ENCODE measurements around the gene ZBTB48.
A peak's percentile ranks its signal among the peaks of the same experiment; 100 is the strongest.

Gene ZBTB48

GRCh38 chr1:6622396-6623152, 42.8 kb downstream of the ZBTB48 start:
- DNase-seq (ENCODE audit: low read depth), result no peak
- no peak overlapping the region for H3K4me3 ChIP-seq (replicated peaks; ENCODE audit: low read depth, low read length)
- no peak for TF ChIP-seq CTCF (IDR thresholded peaks at IDR 0.05; ENCODE audit: low read length, missing control alignments)

- no peak overlapping the region for H3K4me3 ChIP-seq (replicated peaks; ENCODE audit: low read depth, low read length)
- DNase-seq (ENCODE audit: low read depth), result no peak
- TF ChIP-seq CTCF (IDR thresholded peaks at IDR 0.05; ENCODE audit: low read length, missing control alignments), result no peak
Observed at GRCh38 chr1:6623269-6623965, 43.6 kb downstream of the ZBTB48 start.

- no peak for TF ChIP-seq CTCF (IDR thresholded peaks at IDR 0.05; ENCODE audit: low read length, missing control alignments)
- peak; percentile 86 for DNase-seq (ENCODE audit: low read depth)
- H3K4me3 ChIP-seq (replicated peaks; ENCODE audit: low read depth, low read length), result peak within 1 kb of the TSS; percentile 71
Observed at GRCh38 chr1:6624710-6625583, 45.2 kb downstream of the ZBTB48 start, which contains the start of gene THAP3. Gene THAP3, plus strand, starts transcription at chr1:6624868. Its CDS starts 351 bp downstream, at chr1:6625219.

- H3K4me3 ChIP-seq (replicated peaks; ENCODE audit: low read depth, low read length), result peak overlapping the region; percentile 71
- peak; percentile 60 for DNase-seq (ENCODE audit: low read depth)
- no peak for TF ChIP-seq CTCF (IDR thresholded peaks at IDR 0.05; ENCODE audit: low read length, missing control alignments)
Observed at GRCh38 chr1:6625584-6626149, 45.9 kb downstream of the ZBTB48 start.

- no peak for TF ChIP-seq CTCF (IDR thresholded peaks at IDR 0.05; ENCODE audit: low read length, missing control alignments)
- no peak overlapping the region for H3K4me3 ChIP-seq (replicated peaks; ENCODE audit: low read depth, low read length)
- DNase-seq (ENCODE audit: low read depth), result no peak
Observed at GRCh38 chr1:6627031-6627430, 47.2 kb downstream of the ZBTB48 start.

GRCh38 chr1:6627841-6628545, 48.2 kb downstream of the ZBTB48 start:
- no peak for DNase-seq (ENCODE audit: low read depth)
- H3K4me3 ChIP-seq (replicated peaks; ENCODE audit: low read depth, low read length), result no peak overlapping the region
- TF ChIP-seq CTCF (IDR thresholded peaks at IDR 0.05; ENCODE audit: low read length, missing control alignments), result no peak

Data from fibroblast of pulmonary artery (primary cell).